HG03045 (cell line): ENCODE data around the gene TMEM91.
A peak's percentile ranks its signal among the peaks of the same experiment; 100 is the strongest.
"Not testable (repeated sequence)": the region's sequence is repeated elsewhere in the genome, so short reads cannot be mapped to it uniquely, and the experiment has no call there.

Experiments used
- ATAC-seq: cut with Tn5 transposase; IDR thresholded peaks from one replicate; pipeline ENCODE4 v1.9.1; 2021; ENCODE audit warnings: mild to moderate bottlenecking, moderate library complexity; ENCODE audit not compliant: unreplicated experiment

The TMEM91 gene

GRCh38 chr19:41352609-41353465 lies 23.5 kb upstream of the TMEM91 start:
- ATAC-seq, result no peak

- peak; percentile 43 for ATAC-seq
These were observed 22.6 kb upstream of the TMEM91 start, which contains the start of gene TGFB1 for GRCh38 chr19:41353466-41354342. TSS of gene TGFB1 (minus strand) at chr19:41353922. CDS start at chr19:41353044, 878 bp downstream.

GRCh38 chr19:41354343-41354953 lies 21.9 kb upstream of the TMEM91 start:
- ATAC-seq, result no peak

- ATAC-seq, result no peak
These were observed 21.3 kb upstream of the TMEM91 start for GRCh38 chr19:41355035-41355434.

GRCh38 chr19:41355802-41356201 lies 20.5 kb upstream of the TMEM91 start:
- ATAC-seq, result no peak

- no peak for ATAC-seq
These were observed 19.2 kb upstream of the TMEM91 start for GRCh38 chr19:41356984-41357739.

GRCh38 chr19:41357746-41358145 lies 18.6 kb upstream of the TMEM91 start:
- no peak for ATAC-seq

GRCh38 chr19:41359741-41360140 lies 16.6 kb upstream of the TMEM91 start:
- ATAC-seq, result no peak

GRCh38 chr19:41362143-41362847 lies 14.0 kb upstream of the TMEM91 start:
- no peak for ATAC-seq

- ATAC-seq, result no peak
These were observed 13.0 kb upstream of the TMEM91 start for GRCh38 chr19:41363371-41363752.

GRCh38 chr19:41363753-41364523 lies 12.4 kb upstream of the TMEM91 start, which contains the start of gene B9D2:
TSS of gene B9D2 (minus strand) at chr19:41364149. CDS start at chr19:41363519, 630 bp downstream.
- ATAC-seq, result peak; percentile 90

GRCh38 chr19:41364524-41365391 lies 11.6 kb upstream of the TMEM91 start:
- ATAC-seq, result no peak

- ATAC-seq, result no peak
These were observed 10.2 kb upstream of the TMEM91 start for GRCh38 chr19:41366089-41366488.

- ATAC-seq, result no peak
These were observed 8.5 kb upstream of the TMEM91 start for GRCh38 chr19:41367848-41368301.

- ATAC-seq, result no peak
These were observed 6.6 kb upstream of the TMEM91 start for GRCh38 chr19:41369769-41370168.

GRCh38 chr19:41371119-41371518 lies 5.2 kb upstream of the TMEM91 start:
- not testable (repeated sequence) for ATAC-seq

- no peak for ATAC-seq
These were observed 4.8 kb upstream of the TMEM91 start for GRCh38 chr19:41371541-41371940.

- no peak for ATAC-seq
These were observed 3.8 kb upstream of the TMEM91 start for GRCh38 chr19:41372501-41372900.
